ENCODE measurements around the gene COL5A2.

COL5A2 gene

DNA sequence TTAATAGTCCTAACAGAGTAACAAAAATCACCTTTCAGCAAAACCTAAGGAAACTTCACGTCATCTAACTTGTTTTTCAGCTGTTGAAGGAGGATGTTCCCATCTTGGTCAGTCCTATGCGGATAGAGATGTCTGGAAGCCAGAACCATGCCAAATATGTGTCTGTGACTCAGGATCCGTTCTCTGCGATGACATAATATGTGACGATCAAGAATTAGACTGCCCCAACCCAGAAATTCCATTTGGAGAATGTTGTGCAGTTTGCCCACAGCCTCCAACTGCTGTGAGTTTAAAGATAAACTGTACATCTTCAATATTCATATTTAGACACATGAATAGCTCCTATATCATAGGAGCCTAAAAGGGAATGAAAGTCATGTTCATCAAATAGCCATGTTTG is 194.9 kb downstream of the COL5A2 start:
- no peak for DNase-seq

DNA sequence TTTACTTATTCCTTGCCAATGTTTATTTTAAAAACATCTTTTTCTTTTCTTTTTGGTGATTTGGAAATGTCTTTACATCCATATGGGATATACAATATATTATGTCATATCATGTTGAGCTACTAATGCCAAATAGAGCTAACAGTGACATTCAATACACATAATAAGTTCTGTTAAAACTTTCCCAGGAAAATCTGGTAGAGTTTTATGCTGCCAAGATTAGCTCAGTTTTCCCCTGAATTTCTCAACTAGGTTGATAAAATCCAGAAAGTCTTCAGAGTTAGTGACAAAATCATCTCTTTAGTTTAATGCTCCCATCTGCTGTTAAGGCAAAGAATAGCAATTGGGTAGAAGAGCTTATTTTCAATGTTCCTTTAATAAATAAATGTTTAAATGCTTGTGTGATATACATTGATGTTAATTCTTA is 195.5 kb downstream of the COL5A2 start:
- no peak for DNase-seq

GRCh38 chr2:188983427-188984064 is 196.0 kb downstream of the COL5A2 start:
- no peak for DNase-seq

Measured in activated CD4-positive, alpha-beta T cell treated with anti-CD3 and anti-CD28 coated beads for 1 hour (primary cell).